GM12864 (cell line): Measurements from ENCODE around the gene MCOLN2.
A peak's percentile ranks its signal among the peaks of the same experiment; 100 is the strongest.

Source experiments
- DNase-seq: peaks from one replicate; pipeline ENCODE4 v3.0.0-alpha.2; 2011; ENCODE audit warnings: low read depth
- H3K4me3 ChIP-seq: 2 replicates; pipeline ENCODE4 v1.5.1; 2011; ENCODE audit warnings: mild to moderate bottlenecking, low read depth, low read length, control low read depth
- TF ChIP-seq, protein P1 (sequence below): IDR thresholded peaks from 2 replicates; pipeline ENCODE4 v1.5.1; 2011; ENCODE audit warnings: low read depth, mild to moderate bottlenecking, moderate library complexity, low read length, control low read depth, inconsistent platforms; ENCODE audit errors: missing control alignments

The MCOLN2 gene

DNA sequence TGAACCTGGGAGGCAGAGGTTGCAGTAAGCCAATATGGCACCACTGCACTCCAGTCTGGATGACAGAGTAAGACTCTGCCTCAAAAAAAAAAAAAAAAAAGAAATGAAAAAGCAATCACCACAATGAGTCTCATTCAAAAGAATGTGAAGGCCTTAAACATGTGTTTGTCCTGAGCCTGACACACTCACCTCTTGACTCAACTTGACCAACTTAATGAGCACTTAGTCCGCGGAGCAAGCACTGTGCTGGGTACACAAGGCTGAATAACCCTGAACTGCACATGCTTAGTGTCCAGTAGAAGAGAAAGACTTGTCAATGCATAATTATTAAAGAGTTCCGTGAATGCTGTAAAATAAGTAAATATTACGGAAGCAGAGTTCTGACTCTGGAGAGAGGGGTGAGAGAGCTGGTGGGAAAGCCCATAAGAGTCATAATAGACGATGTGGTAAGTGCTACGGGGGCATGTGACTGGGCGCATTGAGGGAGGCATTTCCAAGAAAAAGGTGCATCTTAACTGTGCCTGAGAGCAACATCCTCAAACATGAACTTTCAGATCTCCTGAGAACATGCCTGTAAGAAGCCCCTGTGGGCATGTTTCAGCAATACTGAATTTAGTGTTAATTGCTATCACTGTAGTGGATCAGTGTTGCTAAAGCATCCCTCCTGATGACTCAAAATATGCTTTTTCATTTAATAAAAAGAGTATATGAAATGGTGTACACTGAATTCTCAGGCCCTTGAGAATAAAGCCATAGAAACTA is 27.2 kb downstream of the MCOLN2 start:
- DNase-seq = peak; percentile 61
- TF ChIP-seq, protein P1, sequence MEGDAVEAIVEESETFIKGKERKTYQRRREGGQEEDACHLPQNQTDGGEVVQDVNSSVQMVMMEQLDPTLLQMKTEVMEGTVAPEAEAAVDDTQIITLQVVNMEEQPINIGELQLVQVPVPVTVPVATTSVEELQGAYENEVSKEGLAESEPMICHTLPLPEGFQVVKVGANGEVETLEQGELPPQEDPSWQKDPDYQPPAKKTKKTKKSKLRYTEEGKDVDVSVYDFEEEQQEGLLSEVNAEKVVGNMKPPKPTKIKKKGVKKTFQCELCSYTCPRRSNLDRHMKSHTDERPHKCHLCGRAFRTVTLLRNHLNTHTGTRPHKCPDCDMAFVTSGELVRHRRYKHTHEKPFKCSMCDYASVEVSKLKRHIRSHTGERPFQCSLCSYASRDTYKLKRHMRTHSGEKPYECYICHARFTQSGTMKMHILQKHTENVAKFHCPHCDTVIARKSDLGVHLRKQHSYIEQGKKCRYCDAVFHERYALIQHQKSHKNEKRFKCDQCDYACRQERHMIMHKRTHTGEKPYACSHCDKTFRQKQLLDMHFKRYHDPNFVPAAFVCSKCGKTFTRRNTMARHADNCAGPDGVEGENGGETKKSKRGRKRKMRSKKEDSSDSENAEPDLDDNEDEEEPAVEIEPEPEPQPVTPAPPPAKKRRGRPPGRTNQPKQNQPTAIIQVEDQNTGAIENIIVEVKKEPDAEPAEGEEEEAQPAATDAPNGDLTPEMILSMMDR = no peak
- H3K4me3 ChIP-seq = no peak overlapping the region

DNA sequence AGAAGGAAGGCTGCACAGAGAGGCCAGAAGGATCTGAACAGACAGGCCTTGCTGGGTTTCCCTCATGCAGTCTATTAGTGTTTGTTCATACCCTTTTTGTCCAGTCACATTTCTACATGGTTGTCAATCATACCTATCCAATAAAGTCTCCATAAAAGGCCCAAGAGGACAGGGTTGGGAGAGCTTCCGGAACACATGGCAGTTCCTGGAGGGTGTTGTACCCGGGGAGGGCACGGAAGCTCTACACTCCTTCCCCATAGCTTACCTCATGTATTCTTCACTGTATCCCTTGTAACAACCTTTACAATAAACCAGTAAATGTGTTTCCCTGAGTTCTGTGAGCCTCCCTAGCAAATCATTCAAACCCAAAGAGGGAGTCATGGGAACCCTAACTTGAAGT is 28.0 kb downstream of the MCOLN2 start:
- no peak for DNase-seq
- H3K4me3 ChIP-seq = no peak overlapping the region
- TF ChIP-seq, protein P1 = no peak

DNA sequence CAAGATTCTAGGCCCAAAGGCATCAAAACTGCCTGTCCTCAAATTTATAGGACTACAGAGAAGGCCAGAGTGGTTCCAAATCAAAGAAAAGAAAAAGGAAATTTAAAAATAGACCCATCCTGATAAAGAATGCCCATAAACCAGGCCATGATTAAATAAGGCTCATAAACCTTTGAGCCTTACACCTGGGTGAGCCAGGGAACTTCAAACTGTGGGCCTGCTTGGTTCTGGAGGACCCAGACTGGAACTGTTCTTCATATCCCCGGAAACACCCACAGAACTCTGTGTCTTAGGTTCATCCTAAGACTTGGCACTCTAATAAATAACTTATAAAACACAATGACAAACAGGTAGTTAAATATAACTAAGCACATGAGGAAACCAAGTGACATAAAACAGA is 28.8 kb downstream of the MCOLN2 start:
- no peak overlapping the region for H3K4me3 ChIP-seq
- TF ChIP-seq, protein P1 = no peak
- DNase-seq = no peak

DNA sequence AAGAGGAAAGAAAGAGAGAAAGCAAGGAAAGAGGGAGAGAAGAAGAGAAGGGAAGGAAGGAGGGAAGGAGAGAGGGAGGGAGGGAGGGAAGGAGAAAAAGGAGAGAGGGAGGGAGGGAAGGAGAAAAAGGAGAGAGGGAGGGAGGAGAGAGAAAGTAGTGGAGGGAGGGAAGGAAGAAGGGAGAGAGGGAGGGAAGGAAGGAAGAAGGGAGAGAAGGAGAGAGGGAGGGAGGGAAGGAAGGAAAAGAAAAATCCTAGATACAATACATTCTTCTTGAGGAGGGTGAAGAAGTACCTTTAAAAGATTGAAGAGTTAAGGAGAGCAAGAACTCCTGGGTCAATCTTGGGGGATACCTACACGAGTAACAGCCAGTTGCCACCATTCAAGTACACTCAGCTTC is 29.2 kb downstream of the MCOLN2 start:
- TF ChIP-seq, protein P1 = no peak
- DNase-seq = no peak
- no peak overlapping the region for H3K4me3 ChIP-seq

DNA sequence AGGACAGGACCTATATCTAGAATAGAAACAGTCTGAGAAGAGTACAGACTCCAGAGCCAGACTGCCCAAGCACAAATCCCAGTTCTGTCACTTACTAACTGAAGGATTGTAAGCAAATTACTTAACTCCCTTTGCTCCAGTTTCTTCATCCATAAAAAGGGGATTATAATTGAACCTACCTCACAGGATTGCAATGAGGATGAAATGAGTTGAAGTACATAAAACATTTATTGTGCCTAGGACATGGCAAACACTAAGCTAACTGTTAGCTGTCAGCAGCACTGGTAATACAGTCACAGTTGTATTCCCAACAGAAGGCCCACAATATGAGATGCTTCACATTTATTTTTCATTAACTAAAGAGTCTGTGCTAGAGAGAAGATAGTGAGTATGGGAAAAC is 33.9 kb downstream of the MCOLN2 start:
- TF ChIP-seq, protein P1 = no peak
- no peak for DNase-seq

DNA sequence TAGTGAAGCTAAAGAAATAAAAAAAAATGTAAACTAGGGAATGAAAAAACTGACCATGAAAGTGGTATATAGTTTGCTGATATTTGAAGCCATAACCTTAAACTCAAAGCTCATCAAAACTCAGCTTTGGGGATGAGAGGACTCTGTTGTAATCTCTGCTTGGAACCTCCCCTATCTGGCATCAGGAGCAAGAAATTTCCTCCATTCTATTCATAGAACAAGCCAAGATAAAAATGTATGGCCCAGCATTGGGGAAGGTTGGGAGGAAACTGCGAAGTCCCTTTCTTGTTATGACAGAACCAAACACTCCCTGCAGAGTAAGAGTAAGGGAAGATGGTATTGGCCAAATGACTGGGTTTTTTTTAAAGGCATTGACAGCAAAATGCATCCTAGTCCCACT is 35.6 kb downstream of the MCOLN2 start:
- H3K4me3 ChIP-seq = no peak overlapping the region
- no peak for DNase-seq
- TF ChIP-seq, protein P1 = no peak

More for the DNA sequence above, 33.9 kb downstream of the MCOLN2 start:
- H3K4me3 ChIP-seq = no peak overlapping the region

DNA sequence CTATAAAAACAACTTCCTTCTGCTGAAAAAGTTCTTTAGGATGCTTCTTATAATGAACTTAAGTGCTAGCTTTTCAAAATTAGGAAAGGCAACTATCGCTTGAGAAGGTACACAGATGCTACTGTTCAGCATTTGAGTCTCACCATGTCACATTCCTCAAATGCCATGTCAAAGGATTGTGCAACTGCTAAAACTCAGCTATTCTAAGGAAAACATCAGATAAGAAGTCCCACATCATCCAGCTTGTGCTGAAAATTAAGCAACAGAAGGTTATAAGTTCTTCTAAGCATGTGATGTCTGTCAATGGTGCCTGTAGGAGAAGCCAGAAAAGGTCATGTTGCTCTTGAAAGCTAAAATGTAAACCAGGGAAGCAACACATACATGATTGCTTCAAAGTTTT is 36.5 kb downstream of the MCOLN2 start:
- DNase-seq = no peak
- no peak overlapping the region for H3K4me3 ChIP-seq
- TF ChIP-seq, protein P1 = no peak
